Measurements from ENCODE around the gene EXOSC10.

The EXOSC10 gene

GRCh38 chr1:11046625-11047365 is 52.9 kb downstream of the EXOSC10 start, which contains the start of gene MASP2:
TSS of gene MASP2 (minus strand) at chr1:11047239. CDS start at chr1:11047207, 32 bp downstream.
- no peak for FAIRE-seq

GRCh38 chr1:11046270-11046566 is 53.5 kb downstream of the EXOSC10 start:
- FAIRE-seq = no peak

More at GRCh38 chr1:11046625-11047365, 52.9 kb downstream of the EXOSC10 start, which contains the start of gene MASP2:
- no peak for TF ChIP-seq CTCF (IDR thresholded peaks at IDR 0.05; ENCODE audit: insufficient read depth, missing control alignments)
- DNase-seq (ENCODE audit: insufficient read length, low spot score) = no peak

GRCh38 chr1:11045428-11046269 is 54.0 kb downstream of the EXOSC10 start:
- no peak for DNase-seq (ENCODE audit: insufficient read length, low spot score)
- no peak for FAIRE-seq
- TF ChIP-seq CTCF (IDR thresholded peaks at IDR 0.05; ENCODE audit: insufficient read depth, missing control alignments) = no peak

More at GRCh38 chr1:11046270-11046566, 53.5 kb downstream of the EXOSC10 start:
- DNase-seq (ENCODE audit: insufficient read length, low spot score) = no peak
- no peak for TF ChIP-seq CTCF (IDR thresholded peaks at IDR 0.05; ENCODE audit: insufficient read depth, missing control alignments)

- FAIRE-seq (no peak), DNase-seq (ENCODE audit: insufficient read length, low spot score) (no peak)
- TF ChIP-seq CTCF (IDR thresholded peaks at IDR 0.05; ENCODE audit: insufficient read depth, missing control alignments) = no peak
Measured at GRCh38 chr1:11044849-11045427, 54.7 kb downstream of the EXOSC10 start.

- DNase-seq (ENCODE audit: insufficient read length, low spot score) (no peak), FAIRE-seq (no peak)
- no peak for TF ChIP-seq CTCF (IDR thresholded peaks at IDR 0.05; ENCODE audit: insufficient read depth, missing control alignments)
Measured at GRCh38 chr1:11044086-11044848, 55.4 kb downstream of the EXOSC10 start.

GRCh38 chr1:11042995-11043874 is 56.4 kb downstream of the EXOSC10 start:
- no peak for FAIRE-seq
- no peak for TF ChIP-seq CTCF (IDR thresholded peaks at IDR 0.05; ENCODE audit: insufficient read depth, missing control alignments)

More at GRCh38 chr1:11042995-11043874, 56.4 kb downstream of the EXOSC10 start:
- DNase-seq (ENCODE audit: insufficient read length, low spot score) = no peak

All from D721Med (cell line).